Fibroblast of villous mesenchyme (primary cell): ENCODE measurements around the gene DIAPH1. TPM values are rescaled to one million over a fixed set of nuclear protein-coding genes. Genes with fewer than 3 reads are reported as not detected.

Experiments used
- DNase-seq: peaks from one replicate; pipeline ENCODE4 v3.0.0-alpha.2; 2010; ENCODE audit warnings: low read depth
- H3K4me3 ChIP-seq: 2 replicates; pipeline ENCODE4 v1.5.1; 2011; ENCODE audit warnings: low read depth, mild to moderate bottlenecking, low read length
- total RNA-seq: library from RNA; depleted of rRNA; stranded (reverse); fragments of >200 nt; gene quantifications from 2 replicates; pipeline ENCODE4 v1.2.3, GENCODE V29; 2012
- TF ChIP-seq, protein P1 (sequence below): IDR thresholded peaks from 2 replicates; pipeline ENCODE4 v1.5.1; 2012; ENCODE audit warnings: low read depth, mild to moderate bottlenecking, low read length; ENCODE audit not compliant: insufficient read depth

Gene DIAPH1
- total RNA-seq, 1 donor, result 26.8 TPM

- TF ChIP-seq, protein P1, sequence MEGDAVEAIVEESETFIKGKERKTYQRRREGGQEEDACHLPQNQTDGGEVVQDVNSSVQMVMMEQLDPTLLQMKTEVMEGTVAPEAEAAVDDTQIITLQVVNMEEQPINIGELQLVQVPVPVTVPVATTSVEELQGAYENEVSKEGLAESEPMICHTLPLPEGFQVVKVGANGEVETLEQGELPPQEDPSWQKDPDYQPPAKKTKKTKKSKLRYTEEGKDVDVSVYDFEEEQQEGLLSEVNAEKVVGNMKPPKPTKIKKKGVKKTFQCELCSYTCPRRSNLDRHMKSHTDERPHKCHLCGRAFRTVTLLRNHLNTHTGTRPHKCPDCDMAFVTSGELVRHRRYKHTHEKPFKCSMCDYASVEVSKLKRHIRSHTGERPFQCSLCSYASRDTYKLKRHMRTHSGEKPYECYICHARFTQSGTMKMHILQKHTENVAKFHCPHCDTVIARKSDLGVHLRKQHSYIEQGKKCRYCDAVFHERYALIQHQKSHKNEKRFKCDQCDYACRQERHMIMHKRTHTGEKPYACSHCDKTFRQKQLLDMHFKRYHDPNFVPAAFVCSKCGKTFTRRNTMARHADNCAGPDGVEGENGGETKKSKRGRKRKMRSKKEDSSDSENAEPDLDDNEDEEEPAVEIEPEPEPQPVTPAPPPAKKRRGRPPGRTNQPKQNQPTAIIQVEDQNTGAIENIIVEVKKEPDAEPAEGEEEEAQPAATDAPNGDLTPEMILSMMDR, result no peak
- no peak for DNase-seq
- H3K4me3 ChIP-seq, result no peak overlapping the region
Observed at GRCh38 chr5:141649972-141650371, 31.2 kb upstream of the DIAPH1 start.

GRCh38 chr5:141649056-141649688 lies 30.4 kb upstream of the DIAPH1 start:
- DNase-seq, result no peak
- TF ChIP-seq, protein P1, result no peak
- no peak overlapping the region for H3K4me3 ChIP-seq

DNA sequence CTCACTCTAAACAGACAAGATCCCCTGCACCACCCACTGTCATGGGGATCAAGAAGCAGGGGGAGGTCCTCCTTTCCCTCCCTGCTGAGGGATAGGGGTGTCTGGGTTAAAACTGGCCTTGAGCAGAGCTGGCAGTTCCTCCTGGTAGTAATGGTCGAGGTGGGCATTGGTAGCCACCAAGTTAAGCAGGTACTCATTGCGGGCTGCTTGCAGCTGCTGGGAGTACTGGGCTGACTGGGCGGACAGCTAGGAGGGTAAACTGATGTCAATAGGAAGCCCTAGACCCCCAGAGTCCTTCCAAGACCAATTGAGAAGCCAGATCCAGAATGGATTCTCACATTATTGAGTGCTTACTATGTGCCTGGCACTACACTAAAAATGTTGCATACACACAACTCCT lies 29.1 kb upstream of the DIAPH1 start:
- TF ChIP-seq, protein P1, result no peak
- H3K4me3 ChIP-seq, result no peak overlapping the region
- no peak for DNase-seq

DNA sequence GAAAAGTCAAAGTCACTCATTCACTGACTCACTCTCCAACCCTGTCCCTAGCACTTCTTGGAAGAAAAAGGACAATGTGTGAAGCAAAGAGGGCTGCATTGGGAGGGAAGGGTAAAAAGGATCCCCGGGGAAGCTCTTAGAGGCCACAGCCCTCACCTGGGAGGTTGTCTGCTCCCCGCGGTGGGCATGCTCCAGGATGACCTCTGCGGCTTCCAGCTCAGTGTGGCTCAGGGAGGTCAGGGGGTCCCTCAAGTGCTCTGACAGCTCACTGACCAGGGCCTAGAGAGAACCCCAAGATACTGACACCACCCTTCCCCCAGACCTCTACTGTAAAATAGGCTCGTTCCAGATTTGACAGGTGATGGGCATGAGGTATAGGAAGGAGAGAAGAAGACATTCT lies 28.4 kb upstream of the DIAPH1 start:
- H3K4me3 ChIP-seq, result no peak overlapping the region
- TF ChIP-seq, protein P1, result no peak
- no peak for DNase-seq

DNA sequence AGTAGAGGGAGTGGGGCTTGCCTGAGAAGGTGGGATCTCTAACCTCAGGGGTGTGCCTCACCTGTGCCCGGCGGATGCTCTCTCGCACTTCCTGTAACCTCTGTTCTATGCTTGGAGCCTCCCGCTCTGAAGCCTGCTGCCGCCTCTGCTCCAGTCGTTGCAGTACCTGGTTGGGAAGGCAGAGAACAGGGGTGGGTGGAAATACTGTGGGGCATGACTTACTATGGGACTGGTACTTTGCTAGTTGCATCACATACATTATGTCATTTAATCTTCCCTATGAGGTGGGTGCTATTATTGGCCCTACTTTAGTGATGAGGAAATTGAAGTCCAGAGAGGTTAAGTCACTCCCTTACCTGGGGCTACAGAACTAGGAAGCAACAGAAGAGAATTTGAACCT lies 27.2 kb upstream of the DIAPH1 start:
- DNase-seq, result no peak
- H3K4me3 ChIP-seq, result no peak overlapping the region
- TF ChIP-seq, protein P1, result no peak

DNA sequence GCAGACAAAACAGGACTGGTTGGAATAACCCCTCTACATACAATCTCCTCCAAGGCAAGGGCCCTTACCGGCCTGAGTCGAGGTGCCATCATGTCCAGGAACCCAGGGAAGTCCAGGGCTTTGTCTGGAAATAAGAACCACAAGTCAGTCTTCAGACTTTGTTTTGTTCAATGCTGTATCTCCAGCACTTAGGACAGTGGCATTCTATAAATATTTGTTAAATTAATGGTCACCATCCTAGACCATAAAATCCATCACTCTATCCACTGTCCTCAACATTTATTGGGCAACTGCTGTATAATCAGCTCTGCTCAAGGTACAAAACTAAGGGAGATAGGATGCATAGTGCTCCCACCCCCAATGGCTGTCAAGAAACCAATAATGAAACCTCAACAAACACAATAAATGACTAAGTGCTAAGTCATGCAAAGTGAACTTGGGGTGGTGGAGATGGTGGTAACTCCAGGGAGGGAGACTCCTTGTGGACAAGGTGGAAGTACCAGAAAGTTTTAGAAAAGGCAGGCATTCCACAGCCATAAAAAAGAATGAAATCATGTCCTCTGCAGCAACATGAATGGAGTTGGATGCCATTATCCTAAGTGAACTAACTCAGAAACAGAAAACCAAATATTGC lies 23.0 kb upstream of the DIAPH1 start:
- no peak overlapping the region for H3K4me3 ChIP-seq
- TF ChIP-seq, protein P1, result peak; percentile 43
- DNase-seq, result peak; percentile 56

DNA sequence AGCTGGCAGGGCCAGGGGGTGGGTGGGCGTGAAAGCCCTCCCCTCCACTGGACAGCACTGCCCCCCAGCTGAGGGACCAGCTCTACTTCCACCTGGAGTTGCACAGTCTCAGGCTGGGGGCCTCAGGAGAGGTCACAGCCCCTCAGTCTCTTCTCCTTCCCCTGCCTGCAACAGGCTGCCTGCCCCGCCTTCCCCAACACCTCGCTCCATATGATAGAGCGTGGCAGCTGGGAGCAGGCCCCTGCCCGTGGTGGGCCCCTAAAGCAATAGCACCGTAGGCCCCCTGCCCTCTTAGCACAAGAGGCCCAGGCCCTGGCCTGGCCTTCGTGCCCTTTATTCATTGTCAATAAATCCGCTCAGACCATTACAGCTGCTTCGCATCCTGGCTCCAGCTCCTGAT lies 21.9 kb upstream of the DIAPH1 start:
- TF ChIP-seq, protein P1, result no peak
- H3K4me3 ChIP-seq, result no peak overlapping the region
- no peak for DNase-seq
